Activated T-cell treated with anti-CD3 and anti-CD28 coated beads for 1 hour (primary cell): Measurements from ENCODE around the gene PDGFRB.

ENCODE experiments used
- DNase-seq: peaks from one replicate; pipeline ENCODE4 v3.0.0-alpha.2; 2020; ENCODE audit warnings: low read depth

The PDGFRB gene

DNA sequence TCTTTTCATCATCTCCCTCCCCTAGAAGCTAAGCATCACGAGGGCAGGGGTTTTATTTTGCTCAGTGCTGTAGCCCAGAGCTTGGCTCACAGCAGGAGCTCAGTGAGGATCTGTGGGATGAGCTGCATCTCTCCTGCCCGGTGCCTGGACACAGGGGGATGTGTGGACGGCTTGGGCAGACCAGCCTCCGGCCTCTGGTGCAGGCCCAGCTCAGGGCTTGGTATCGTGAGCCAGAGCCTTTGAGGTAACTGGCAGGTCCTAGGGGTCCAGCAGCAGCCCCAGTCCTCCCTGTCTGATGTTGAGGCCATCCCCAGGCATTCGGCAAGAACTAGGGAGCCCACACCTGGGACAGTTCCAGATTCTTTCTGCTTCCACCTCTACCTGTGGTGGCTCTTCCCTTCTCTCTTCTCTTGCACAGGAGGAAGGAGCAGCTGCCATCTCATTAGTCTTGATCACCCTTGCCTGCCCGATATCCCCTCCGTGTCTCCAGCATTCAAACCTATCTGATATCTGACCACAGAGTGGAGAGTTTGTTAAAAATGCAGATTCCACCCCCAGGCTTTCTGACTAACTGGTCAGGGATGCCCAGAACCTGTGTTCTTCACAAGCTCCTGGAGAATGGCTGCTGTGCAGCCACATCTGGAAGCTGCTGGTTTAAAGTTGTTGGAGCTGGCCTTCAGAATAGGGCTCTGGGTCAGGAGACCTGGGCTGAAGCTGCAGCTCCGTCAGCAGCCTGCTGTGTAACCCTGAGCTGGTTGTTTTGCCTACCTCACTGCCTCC is 26.3 kb upstream of the PDGFRB start:
- DNase-seq = no peak

DNA sequence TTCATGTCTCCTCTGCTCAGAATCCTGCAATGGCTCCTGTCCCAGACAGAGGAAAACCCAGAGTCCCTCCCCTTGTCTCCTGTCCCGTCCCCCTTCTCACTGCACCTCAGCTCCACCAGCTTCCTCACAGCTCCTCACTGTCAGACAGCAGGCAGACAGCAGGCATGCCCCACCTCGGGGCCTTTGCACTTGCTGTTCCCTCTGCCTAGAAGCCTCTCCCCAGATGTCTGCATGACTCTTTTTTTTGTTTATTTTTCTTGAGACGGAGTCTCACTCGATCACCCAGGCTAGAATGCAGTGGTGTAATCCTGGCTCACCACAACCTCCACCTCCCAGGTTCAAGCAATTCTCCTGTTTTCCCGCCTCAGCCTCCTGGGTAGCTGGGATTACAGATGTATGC is 25.4 kb upstream of the PDGFRB start:
- no peak for DNase-seq

DNA sequence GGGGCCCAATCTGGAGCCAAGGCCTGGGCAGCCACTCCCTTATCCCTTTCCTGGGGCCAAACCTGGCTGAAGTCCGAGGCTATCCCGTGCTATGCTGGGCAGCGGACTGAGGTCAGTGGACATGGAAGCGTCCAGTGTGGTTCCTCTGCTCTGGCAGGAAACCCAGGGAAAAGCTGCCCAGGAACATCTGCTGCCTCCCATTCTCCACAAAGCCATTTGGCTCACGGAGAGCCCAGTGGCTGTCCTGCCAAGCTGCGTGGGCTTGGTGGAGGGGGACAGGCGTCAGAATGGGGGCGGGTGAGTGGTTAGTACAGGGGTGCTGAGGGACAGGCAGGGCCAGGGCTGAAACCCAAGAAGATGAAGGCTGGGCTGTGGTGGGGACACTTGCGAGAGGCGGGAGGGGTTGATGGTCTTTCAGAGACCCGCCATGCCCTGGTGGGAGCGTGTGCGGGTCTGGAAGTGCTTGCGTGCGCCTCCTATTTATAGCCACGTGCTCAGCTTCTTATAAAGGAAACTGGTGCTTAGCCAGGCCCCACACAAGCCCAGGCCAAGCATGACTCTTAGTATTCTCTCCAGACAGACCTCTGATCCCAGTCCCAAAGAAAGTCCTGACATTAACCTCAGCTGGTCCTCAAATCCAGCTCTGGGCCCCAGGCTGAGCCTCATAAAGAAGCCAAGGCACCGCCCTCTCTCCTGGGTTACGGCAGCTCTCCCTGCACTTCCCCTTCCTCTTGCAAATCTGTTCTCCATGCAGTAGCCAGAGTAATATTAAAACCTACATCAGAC is 24.8 kb upstream of the PDGFRB start:
- no peak for DNase-seq

DNA sequence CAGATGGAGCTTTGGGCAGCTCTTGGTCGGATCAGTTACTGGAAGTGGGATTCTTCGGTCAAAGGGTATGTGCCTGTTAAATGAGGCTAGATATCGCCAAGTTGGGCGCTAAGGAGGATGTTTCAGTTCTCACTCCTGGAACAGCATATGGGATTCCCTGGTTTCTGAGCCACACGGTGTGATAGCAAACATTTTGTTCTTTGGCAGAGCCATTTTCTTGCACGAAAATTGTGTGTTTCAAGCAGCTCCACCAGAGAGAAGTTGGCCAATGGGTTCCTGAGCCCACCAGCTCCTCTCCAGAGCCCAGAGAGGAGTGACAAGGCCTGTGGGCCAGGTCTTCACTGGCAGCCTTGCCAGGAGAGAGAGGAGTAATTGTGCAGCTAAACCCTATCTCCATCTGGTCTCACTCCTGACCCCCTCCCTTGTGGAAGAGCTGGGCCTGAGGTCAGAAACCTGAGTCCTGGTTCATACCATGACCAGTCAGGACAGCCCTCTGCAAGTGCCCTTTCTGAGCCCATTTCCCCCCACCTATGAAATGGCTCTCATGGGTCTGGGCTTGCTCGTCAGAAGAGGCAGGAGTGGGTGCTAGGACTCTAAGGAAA is 23.5 kb upstream of the PDGFRB start:
- DNase-seq = no peak

DNA sequence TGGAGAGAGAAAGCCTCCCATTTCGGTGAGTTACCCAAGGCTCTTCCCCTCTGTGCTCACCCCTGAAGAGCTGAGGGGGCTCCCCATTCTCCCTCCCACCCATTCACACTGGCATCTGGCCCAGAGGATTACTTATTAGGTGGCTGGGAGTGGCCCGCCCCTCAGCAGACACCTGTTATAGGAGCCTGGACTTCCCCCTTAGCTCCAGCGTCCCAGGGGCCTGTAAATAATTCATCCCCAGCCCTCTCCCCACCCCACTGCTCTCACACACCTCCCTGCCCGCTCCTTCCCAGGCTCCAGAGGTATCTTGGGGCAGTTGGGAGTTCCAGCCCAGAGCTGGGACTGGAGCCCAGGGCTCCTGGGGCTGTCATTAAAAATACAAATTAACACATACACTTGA is 22.6 kb upstream of the PDGFRB start:
- no peak for DNase-seq

DNA sequence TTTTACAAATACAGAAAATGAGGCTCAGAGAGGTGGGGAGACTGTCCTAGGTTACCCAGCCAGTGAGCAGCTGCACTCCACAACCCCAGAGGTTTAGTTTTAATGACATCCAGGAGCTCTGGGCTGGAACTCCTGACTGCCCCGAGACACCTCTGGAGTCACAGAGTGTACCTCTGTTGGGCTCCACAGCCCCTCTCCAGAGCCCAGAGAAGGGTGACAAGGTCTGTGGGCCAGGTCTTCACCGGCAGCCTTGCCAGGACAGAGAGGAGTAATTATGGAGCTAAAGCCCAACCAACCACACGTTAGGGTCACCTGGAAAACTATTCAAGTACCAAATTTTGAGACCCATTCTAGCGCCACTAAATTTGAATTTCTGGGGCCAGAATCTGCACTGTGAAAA is 22.1 kb upstream of the PDGFRB start:
- no peak for DNase-seq

DNA sequence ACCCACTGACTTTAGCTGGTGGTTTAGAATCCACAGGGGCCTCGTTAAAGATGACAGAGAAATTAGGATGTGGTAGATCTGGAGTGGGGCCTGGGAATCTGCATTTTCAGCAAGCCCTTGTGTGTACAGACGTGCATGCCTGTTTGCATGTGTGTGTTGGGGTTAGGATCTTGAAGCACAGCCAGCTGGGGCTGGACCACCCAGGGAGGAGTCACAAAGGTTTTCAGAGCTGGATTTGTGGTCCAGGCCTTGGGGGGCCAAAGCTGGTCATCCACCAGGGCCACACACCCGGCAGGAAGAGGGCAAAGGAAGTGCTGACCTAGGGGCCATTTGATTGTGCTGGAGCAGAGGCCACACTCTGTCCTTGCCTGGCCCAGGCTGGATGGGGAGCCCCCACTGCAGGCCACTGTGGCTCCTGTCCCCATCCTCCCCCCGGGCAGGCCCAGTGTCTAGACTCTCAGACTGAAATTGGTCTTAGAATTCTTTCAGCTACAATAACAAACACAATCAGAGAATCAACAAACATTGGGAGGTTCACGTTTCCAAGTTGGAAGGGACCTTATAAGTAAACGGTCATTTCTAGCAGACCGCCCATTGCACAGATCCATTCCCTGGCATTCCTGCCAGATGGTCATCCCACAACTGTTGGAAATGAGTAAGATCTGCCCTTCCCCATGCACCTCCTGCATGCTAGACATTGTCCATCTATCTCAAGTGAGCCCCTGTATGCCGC is 21.3 kb upstream of the PDGFRB start:
- DNase-seq = no peak

DNA sequence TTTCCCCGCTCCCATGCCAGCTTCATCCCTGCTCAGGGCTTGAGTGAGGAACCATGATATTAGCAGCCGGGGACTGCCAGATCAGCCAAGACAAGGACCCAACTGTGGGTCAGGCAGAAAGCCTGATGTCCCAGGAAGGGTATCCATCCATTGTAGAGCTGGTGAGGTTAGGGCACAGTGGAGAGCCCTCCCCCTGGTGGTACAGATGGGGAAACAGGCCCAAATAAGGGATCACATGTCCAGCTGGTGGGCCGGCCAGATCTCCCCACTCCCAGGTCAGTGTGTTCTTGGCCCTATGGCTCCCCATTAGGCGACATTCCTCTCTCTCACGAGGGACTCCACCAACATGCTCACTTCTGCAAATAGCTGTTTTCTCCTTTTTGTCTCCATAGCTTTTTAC is 19.9 kb upstream of the PDGFRB start:
- no peak for DNase-seq

DNA sequence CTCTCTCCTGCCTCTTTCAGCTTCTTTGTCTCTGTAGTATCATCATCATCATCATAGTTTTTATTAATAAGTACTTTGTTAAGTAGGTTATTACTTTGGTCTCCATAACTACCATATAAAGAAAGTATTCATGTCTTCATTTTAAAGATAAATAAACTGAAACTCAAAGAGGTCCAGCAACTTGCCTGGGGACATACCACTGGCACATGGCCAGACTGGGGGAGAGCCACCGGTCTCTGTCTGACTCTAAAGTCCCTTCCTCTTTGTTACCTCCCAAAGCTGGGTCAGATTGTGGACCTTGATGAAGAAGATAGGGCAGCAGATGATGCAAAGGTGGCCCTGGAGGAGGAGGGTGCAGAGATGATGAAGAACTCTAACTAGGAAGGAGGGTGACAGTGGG is 19.4 kb upstream of the PDGFRB start:
- no peak for DNase-seq

DNA sequence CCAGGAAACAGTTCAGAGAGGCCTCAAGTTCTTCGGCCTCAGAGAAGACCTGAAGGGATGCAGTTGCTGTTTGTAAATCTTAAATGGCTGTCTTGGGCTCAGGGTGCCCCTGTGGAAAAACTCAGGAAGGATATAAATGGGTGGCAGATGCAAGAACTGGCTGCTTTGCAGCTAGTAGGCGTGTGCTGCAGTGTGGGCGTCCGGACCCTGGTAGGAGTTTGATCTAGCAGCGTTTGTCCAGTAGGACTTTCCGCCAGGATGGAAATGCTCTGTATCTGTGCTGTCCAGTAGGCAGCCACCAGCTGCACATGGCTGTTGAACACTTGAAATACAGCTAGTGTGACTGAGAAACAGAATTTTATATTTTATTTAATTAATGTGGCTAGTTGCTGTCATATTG is 18.6 kb upstream of the PDGFRB start:
- DNase-seq = no peak

DNA sequence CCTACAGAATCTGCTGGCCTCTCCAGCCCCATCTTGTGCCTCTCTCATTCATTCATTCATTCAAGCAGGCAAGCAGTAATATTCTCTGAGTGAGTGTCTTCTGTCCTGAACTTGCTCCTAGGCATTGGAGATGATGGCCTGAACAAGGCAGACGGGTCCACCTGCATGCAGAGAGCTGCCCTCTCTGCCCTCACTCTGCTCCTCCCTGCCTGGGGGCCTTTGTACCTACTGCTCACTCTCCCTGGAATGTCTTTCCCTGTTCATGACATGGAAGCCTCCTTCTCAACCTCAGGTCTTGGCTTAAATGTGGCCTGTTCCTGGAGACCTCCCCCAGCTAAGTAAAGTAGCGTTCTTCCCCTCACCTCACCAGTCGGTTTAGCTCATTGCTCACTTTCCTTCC is 17.5 kb upstream of the PDGFRB start:
- no peak for DNase-seq

DNA sequence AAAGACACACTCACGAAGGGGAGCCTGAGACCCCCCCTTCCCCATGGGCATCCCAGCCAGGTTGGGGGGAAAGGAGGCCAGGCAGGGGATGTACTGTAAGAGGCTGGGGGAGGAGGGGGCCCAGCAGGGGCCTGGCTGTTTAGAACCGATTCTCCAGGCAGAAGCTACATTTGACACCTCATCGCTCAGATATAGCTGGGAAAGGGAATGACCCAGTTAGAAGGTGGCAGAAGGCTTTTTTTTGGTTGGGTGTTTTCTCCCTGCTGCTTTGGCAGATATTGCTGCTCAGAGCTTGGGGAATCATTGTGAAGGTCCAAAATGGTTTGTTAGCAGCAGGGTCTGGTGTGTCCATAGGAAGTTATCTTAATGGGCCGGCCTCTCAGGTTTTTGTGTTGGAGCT is 16.9 kb upstream of the PDGFRB start:
- DNase-seq = no peak

DNA sequence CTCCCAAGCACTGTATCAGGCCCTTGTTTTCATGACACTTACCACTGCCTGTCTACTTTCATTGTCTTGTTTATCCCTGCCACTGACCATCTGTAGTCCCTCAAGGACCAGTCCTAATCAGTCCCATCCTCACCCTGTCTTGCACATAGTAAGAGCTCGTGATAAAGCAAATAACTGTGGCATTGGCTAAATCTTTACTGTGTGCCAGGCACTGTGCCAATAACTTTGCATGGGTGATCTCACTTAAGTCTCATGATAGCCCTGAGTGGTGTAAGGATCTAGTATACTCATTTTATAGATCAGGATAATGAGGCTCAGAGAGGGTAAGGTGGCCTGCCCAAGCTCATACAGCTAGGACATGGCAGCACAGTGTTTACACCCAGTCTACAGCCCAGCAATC is 16.5 kb upstream of the PDGFRB start:
- no peak for DNase-seq

DNA sequence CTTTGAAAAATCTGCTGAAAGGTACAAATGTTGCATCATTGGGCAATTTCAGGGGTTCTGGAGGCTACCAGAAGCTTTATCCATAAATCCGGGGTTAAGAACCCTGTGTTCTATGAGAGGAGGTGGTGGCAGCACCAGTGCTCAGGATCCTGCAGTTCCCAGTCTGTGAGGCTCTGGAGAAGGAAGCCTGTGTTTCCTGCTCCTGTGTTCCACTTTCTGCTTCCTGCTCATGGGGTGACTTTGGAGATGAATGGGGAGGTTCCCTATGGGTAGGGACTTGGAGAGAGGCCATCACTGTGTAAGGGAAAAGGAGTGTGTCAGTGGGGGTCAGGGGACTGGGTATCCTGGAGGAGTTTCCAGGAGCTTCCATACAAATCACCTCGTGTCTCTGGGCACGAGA is 13.2 kb upstream of the PDGFRB start:
- no peak for DNase-seq

DNA sequence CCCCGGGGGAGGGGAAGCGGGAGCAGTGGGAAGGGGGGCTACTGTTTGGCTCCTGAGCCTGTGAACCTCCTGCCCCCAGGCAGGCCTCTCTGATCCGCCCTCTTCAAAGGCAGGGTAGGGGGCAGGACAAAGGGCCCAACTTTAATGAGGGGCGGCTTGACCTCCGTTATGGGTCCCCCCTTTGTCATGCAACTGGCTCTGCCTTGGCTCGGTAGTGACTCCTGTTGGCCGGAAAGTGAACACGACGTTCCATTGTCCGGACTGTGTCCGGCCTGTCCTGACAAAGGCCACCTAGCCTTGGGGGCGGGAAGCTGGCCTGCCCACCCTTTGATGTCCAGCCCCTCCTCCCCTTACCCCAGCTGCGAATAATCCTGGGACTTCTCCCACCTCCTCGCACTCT is 12.3 kb upstream of the PDGFRB start:
- no peak for DNase-seq

DNA sequence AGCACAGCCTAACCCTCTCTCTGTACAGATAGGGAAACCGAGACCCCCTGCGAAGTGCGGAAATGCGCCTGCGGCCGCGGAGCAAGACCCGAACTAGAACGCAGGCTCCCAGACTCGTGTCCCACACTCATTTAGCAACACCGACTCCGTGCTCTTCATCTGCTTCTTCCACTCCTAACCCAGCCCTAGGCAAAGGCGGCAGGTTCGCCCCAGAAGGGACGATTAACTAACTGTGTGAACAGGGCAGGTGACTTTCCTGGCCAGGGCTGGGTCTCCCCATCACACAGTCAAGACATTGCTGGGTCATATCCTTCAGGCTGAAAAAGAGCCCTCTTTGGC is 11.8 kb upstream of the PDGFRB start:
- no peak for DNase-seq

DNA sequence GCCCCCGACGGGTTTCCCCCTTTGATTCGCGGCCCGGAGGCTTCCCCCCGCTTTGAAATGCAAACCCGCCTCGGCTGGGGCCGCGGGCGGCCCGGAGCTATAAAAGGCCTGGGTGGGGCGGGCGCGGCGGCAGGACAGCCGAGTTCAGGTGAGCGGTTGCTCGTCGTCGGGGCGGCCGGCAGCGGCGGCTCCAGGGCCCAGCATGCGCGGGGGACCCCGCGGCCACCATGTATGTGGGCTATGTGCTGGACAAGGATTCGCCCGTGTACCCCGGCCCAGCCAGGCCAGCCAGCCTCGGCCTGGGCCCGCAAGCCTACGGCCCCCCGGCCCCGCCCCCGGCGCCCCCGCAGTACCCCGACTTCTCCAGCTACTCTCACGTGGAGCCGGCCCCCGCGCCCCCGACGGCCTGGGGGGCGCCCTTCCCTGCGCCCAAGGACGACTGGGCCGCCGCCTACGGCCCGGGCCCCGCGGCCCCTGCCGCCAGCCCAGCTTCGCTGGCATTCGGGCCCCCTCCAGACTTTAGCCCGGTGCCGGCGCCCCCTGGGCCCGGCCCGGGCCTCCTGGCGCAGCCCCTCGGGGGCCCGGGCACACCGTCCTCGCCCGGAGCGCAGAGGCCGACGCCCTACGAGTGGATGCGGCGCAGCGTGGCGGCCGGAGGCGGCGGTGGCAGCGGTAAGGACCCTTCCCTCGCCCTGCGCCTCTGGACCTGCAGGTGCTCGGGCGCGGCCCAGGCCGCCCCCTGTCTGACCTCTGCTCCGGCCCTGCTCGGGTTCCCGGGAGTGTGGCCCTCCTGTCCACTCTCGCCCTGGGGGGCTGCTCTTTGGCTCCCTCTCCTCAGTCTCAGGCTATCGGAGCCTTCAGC is 11.2 kb upstream of the PDGFRB start, which contains the start of gene CDX1:
CDX1 (plus strand) TSS at position 129 of the 862 bp plus-strand sequence; CDS start at position 228, 99 bp downstream.
- no peak for DNase-seq

DNA sequence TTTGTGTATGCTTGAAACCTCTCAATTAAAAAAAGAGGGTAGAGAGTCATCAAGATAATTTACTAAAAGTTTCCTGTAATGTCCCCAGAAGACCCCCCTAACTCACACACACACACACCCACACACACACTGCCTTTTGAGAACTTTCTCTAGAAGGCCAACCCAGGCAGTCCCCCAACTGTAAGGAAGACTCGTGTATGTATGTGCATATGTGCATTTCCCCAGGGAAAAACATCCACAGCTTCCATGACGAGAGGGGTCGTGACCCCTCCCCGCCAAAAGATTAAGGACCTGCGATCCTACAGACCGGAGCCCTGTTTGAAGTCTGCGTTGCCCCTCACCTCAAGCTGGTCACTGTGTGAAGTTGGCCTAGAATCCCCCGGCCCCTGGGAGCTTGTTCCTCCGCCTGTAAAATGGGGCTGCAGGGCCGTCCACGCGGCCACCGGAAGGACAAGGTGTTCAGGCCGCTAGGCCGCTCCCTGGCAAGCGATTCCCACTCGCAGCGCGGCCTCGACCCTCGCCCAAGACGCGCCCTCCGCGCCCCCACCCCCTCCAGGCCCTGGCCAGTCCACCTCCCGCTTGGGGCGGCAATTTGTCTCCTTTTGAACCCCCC is 10.5 kb upstream of the PDGFRB start:
- no peak for DNase-seq

DNA sequence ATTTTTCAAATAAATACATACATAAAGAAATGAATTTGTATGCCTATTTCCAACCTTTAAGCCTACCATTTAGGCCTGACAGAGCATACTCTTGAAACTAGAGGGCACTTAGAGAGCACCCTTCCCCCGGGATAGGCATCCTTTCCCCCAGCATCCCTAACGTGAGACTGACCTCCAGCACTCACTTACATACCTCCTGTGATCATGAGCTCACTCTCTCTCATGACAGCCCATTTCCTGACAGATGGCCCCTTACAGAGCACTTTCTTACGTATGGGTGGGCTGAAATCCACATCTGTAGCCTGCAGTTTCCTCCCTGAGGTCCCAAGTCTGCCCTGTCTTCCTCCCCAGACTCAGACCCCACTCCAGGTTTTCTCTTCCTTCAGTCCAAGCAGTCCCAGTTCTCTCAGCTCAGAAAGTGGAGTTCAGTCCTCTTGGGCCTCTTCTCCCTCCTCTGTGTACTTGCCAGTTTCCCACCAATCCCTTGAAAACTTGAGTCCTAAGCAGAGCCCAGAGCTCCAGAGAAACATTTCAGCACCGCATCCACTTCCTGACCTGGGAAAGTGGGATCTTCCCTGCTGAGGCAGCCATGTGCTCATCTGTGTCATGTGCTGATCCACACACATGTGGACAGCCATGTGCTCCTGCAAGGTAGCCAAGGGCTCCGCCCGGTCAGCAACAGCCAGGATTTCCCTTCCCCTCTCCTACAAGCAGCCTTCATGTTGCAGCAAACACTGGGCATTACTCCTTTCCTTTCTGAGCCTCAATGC is 8.8 kb upstream of the PDGFRB start:
- DNase-seq = no peak

DNA sequence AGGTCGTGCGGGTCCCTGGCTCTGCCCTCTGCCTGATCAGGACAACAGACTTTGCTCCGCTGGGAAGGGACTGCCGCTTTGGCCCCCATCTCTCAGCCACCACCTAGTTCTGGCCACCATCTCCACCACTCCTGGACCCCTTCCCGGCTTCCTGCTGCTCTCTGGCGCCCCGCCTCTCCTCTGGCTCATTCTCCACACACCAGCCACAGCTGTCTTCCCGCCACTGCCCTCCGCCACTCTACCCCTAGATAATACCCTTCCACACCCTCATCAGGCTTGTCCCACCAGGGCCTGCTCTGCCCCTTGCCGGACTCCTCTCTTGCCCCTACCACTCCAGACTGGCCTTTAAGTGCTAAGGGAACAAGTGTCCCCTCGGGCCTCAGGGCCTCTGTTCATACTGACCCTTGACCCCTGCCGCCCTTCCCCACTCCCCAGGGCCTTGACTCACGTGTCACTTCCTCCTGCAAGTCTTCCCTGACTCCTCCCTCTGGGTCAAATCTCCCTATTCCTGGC is 8.0 kb upstream of the PDGFRB start:
- no peak for DNase-seq
